ENCODE data around the gene PRAMEF2.
"Not testable (repeated sequence)": the region's sequence is repeated elsewhere in the genome, so short reads cannot be mapped to it uniquely, and the experiment has no call there.

- TF ChIP-seq CTCF, POLR2AphosphoS5, POLR2A (IDR thresholded peaks at IDR 0.05): not testable (repeated sequence)
Measured at GRCh38 chr1:12848620-12849019, 8.3 kb upstream of the PRAMEF2 start, which contains the start of gene HNRNPCL1.
